Measurements from ENCODE around the gene RFWD3. TPM values are rescaled to one million over a fixed set of nuclear protein-coding genes. Genes with fewer than 3 reads are reported as not detected.

RFWD3 gene
- total and polyA plus RNA-seq, 3 donors from 2014 or later: 57.2 to 100 (median 66.8) TPM

DNA sequence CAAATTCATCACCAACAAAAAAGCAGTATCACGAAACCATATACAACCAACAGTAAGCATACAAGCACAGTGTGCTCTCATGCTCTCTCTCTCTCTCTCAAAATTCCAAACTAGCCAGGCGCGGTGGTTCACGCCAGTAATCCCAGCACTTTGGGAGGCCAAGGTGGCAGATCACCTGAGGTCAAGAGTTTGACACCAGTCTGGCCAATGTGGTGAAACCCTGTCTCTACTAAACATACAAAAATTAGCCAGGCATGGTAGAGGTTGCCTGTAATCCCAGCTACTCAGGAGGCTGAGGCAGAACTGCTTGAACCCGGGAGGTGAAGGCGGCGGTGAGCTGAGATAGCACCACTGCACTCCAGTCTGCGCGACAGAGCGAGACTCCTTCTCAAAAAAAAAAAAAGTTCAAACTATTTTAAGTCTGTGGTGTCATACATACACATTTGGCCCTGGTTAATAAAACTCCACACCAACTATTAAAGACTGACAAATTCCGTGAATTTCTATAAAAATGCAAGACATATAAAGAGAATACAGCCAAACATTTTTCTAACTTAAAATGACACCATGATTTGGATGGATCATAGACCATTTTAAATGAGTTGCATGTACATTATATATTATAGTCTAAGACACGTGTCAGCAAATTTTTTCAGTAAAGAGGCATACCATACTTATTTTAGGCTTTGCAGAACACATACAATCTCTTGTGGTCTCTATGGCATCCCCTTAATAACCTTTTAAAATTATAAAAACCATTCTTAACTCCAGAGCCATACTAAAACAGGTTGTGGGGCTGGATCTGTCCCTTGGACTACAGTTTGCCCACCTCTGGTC is 90.7 kb downstream of the RFWD3 start:
- no peak overlapping the region for H3K27ac ChIP-seq
- no peak for TF ChIP-seq POLR2A (IDR thresholded peaks at IDR 0.05)
- TF ChIP-seq, protein P1, sequence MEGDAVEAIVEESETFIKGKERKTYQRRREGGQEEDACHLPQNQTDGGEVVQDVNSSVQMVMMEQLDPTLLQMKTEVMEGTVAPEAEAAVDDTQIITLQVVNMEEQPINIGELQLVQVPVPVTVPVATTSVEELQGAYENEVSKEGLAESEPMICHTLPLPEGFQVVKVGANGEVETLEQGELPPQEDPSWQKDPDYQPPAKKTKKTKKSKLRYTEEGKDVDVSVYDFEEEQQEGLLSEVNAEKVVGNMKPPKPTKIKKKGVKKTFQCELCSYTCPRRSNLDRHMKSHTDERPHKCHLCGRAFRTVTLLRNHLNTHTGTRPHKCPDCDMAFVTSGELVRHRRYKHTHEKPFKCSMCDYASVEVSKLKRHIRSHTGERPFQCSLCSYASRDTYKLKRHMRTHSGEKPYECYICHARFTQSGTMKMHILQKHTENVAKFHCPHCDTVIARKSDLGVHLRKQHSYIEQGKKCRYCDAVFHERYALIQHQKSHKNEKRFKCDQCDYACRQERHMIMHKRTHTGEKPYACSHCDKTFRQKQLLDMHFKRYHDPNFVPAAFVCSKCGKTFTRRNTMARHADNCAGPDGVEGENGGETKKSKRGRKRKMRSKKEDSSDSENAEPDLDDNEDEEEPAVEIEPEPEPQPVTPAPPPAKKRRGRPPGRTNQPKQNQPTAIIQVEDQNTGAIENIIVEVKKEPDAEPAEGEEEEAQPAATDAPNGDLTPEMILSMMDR (IDR thresholded peaks at IDR 0.05): no peak
- no peaks in the 10 kb centered on the region for H3K4me1 ChIP-seq
- intact Hi-C loops (cut with DNase I; ENCODE audit: low total_unique reads): no loop called here
- 92 to 95% methylated on average over 12 of the region's 12 CpGs for WGBS, 2 donors
- no peaks in the 10 kb centered on the region for H3K9me3 ChIP-seq
- H3K4me3 ChIP-seq: no peak overlapping the region
- no peaks in the 10 kb centered on the region for H3K36me3 ChIP-seq (ENCODE audit: low read depth, missing control alignments)
- no peak for DNase-seq
- H3K27me3 ChIP-seq: no peaks in the 10 kb centered on the region

GRCh38 chr16:74575175-74575806 is 91.4 kb downstream of the RFWD3 start:
- WGBS, 2 donors: 86 to 90% methylated on average over 7 of the region's 7 CpGs
- intact Hi-C loops (cut with DNase I; ENCODE audit: low total_unique reads): no loop called here
- H3K4me1 ChIP-seq: no peaks in the 10 kb centered on the region

GRCh38 chr16:74574146-74574545 is 92.5 kb downstream of the RFWD3 start:
- H3K27me3 ChIP-seq: no peaks in the 10 kb centered on the region
- intact Hi-C loops (cut with DNase I; ENCODE audit: low total_unique reads): no loop called here
- no peak overlapping the region for H3K27ac ChIP-seq
- no peak overlapping the region for H3K4me3 ChIP-seq
- DNase-seq: no peak
- 75 to 84% methylated on average over 2 of the region's 2 CpGs for WGBS, 2 donors
- H3K9me3 ChIP-seq: no peaks in the 10 kb centered on the region
- H3K36me3 ChIP-seq (ENCODE audit: low read depth, missing control alignments): no peaks in the 10 kb centered on the region
- no peaks in the 10 kb centered on the region for H3K4me1 ChIP-seq
- TF ChIP-seq, protein P1 (IDR thresholded peaks at IDR 0.05): no peak
- TF ChIP-seq POLR2A (IDR thresholded peaks at IDR 0.05): no peak

More at GRCh38 chr16:74575175-74575806, 91.4 kb downstream of the RFWD3 start:
- Histone ChIP-seq H3K27me3 (no peaks in the 10 kb centered on the region), H3K36me3 (ENCODE audit: low read depth, missing control alignments) (no peaks in the 10 kb centered on the region), H3K4me3 (no peak overlapping the region), H3K27ac (no peak overlapping the region), H3K9me3 (no peaks in the 10 kb centered on the region)
- TF ChIP-seq, protein P1 (IDR thresholded peaks at IDR 0.05): no peak
- no peak for TF ChIP-seq POLR2A (IDR thresholded peaks at IDR 0.05)
- no peak for DNase-seq

DNA sequence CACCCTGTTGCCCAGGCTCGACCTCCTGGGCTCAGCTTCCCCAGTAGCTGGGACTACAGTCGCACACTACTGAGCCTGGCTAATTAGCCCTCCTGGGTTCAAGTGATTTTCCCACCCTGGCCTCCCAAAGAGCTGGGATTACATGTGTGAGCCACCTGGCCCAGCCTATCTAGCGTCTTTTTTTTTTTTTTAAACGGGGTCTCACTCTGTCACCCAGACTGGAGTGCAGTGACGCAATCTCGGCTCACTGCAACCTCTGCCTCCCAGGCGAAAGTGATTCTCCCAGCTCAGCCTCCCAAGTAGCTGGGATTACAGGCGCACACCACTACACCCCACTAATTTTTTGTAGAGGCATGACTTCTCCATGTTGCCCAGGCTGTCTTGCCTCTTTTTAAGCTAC is 93.1 kb downstream of the RFWD3 start:
- H3K27me3 ChIP-seq: no peaks in the 10 kb centered on the region
- intact Hi-C loops (cut with DNase I; ENCODE audit: low total_unique reads): no loop called here
- no peak for DNase-seq
- 82 to 85% methylated on average over 7 to 8 of the region's 8 CpGs for WGBS, 2 donors
- H3K4me3 ChIP-seq: no peak overlapping the region
- H3K4me1 ChIP-seq: no peaks in the 10 kb centered on the region
- H3K36me3 ChIP-seq (ENCODE audit: low read depth, missing control alignments): no peaks in the 10 kb centered on the region
- TF ChIP-seq, protein P1 (IDR thresholded peaks at IDR 0.05): no peak
- TF ChIP-seq POLR2A (IDR thresholded peaks at IDR 0.05): no peak
- H3K27ac ChIP-seq: no peak overlapping the region
- H3K9me3 ChIP-seq: no peaks in the 10 kb centered on the region

Other genes starting within 250 kb of the RFWD3 start
- 10 to 100 TPM; 16.4 to 42.8 TPM for gene CLEC18B, start 245.4 kb downstream of the RFWD3 start, total RNA-seq
- 13.7 TPM for gene CLEC18B, start 245.4 kb downstream of the RFWD3 start, polyA plus RNA-seq (ENCODE audit: insufficient read depth, low read depth, low replicate concordance)
- 100 to 1,000 TPM; 206 to 268 TPM for gene GLG1, start 59.8 kb downstream of the RFWD3 start, total RNA-seq
- gene GLG1, start 59.8 kb downstream of the RFWD3 start, polyA plus RNA-seq (ENCODE audit: insufficient read depth, low read depth, low replicate concordance): 151 TPM
- 1 to 10 TPM; 3.5 to 4.5 TPM for gene MLKL, start 34.0 kb upstream of the RFWD3 start, total RNA-seq
- 4.8 TPM for gene MLKL, start 34.0 kb upstream of the RFWD3 start, polyA plus RNA-seq (ENCODE audit: insufficient read depth, low read depth, low replicate concordance)
- gene FA2H, start 107.9 kb upstream of the RFWD3 start, total RNA-seq: 1 to 10 TPM; 3.0 to 5.9 TPM
- gene FA2H, start 107.9 kb upstream of the RFWD3 start, polyA plus RNA-seq (ENCODE audit: insufficient read depth, low read depth, low replicate concordance): 7.8 TPM

Measured in testis (tissue), 3 donors.